OCI-LY3 (cell line): ENCODE data around the gene FOXD4L4.
"Not testable (repeated sequence)": the region's sequence is repeated elsewhere in the genome, so short reads cannot be mapped to it uniquely, and the experiment has no call there.

ENCODE experiments used
- CTCF ChIP-seq: fragments of 200-600, 300-600 bp; sonication (generic); IDR thresholded peaks from 2 replicates; pipeline ENCODE4 v1.5.1; 2014; ENCODE audit warnings: antibody characterized with exemption, low read length, low read depth
- EZH2phosphoT487 ChIP-seq: fragments of 200-600 bp; shearing (Covaris generic); IDR thresholded peaks from 2 replicates; pipeline ENCODE4 v1.6.1; 2018; ENCODE audit warnings: antibody characterized with exemption, mixed run types, low read depth

DNA sequence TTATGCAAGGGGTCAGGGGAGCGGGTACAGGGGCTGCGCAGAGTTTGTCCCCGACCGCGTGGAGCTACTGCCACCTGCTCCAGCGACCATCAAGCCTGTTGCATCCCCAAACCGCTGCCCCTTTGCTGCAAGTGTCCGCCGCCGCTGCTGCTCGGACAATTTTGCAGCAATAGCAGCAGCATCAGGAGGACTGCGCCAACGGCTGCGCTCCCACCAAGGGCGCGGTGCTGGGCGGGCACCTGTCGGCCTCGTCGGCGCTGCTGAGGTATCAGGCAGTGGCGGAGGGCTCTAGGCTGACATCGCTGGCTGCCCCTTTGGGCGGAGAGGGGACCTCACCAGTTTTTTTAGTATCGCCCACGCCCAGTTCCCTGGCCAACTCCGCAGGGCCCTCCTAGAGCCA is 1.2 kb downstream of the FOXD4L4 start:
- not testable (repeated sequence) for TF ChIP-seq EZH2phosphoT487, CTCF
